ENCODE results near the gene ENTR1. TPM values are rescaled to one million over a fixed set of nuclear protein-coding genes. Genes with fewer than 3 reads are reported as not detected.

The ENTR1 gene
- polyA plus RNA-seq, 3 donors, result 3.3 to 60.0 (median 9.6) TPM

DNA sequence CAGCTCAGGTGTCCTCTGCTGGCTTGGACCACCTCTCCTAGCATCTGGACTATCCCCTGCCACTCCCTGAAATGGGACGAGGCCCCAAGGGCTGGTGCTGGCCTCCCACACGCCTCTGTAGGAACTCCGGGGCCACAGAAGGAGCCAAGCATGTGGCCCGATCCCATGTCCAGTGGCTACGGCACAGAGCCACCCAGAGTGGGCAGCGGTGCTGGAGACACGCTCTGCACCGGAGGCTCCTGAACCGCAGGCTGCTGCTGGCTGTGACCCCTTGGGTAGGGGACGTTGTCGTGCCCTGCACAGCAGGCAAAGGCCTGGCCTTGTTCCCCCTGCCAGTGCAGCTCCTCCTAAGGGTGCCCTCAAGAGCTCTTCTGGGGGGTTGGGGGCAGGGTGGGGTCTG is 30.5 kb downstream of the ENTR1 start:
- Histone ChIP-seq H4K20me1 (ENCODE audit: insufficient read depth, low read length) (no peaks in the 10 kb centered on the region), H2AFZ (ENCODE audit: insufficient read depth, low read depth, low read length, poor library complexity, severe bottlenecking) (no peak overlapping the region), H3K36me3 (replicated peaks in 1 of 2; ENCODE audit: control insufficient read depth in 1 of 2, insufficient read depth in 2 of 2, low read length in 2 of 2) (peaks cover 56 to 69% of the 10 kb centered on the region in 2 donors), H3K4me2 (replicated peaks; ENCODE audit: extremely low read depth, low read length, poor library complexity, severe bottlenecking) (no peak overlapping the region), H3K9me3 (replicated peaks in 1 of 2; ENCODE audit: control insufficient read depth in 1 of 2, insufficient read depth in 1 of 2, low read length in 2 of 2) (no peaks in the 10 kb centered on the region), H3K9ac (ENCODE audit: insufficient read depth, low read length, poor library complexity, severe bottlenecking) (no peak overlapping the region), H3K4me3 (replicated peaks in 1 of 3; ENCODE audit: low read depth in 2 of 3, low read length in 3 of 3) (no peak overlapping the region), H3K79me2 (ENCODE audit: insufficient read depth, low read length) (no peaks in the 10 kb centered on the region), H3K27ac (ENCODE audit: low read depth in 1 of 2, low read length in 2 of 2) (no peak overlapping the region), H3K4me1 (ENCODE audit: control insufficient read depth in 1 of 2, insufficient read depth in 2 of 2, low read length in 2 of 2) (peaks cover 16 to 18% of the 10 kb centered on the region in 2 donors), H3K27me3 (ENCODE audit: control insufficient read depth in 2 of 2, insufficient read depth in 2 of 2, low read length in 2 of 2) (no peaks in the 10 kb centered on the region)
- Mint-ChIP-seq H3K27ac (no peak overlapping the region), H3K4me3 (no peak overlapping the region), H3K9me3 (no peaks in the 10 kb centered on the region), H3K27me3 (ENCODE audit: low read depth in 3 of 3) (no peaks in the 10 kb centered on the region), H3K36me3 (peaks cover 32 to 57% of the 10 kb centered on the region in 2 donors), H3K4me1 (peaks cover 12% of the 10 kb centered on the region)
- DNase-seq, result no peak
- 90% methylated on average over 11 of the region's 11 CpGs for WGBS (ENCODE audit: insufficient coverage)
- TF ChIP-seq CTCF (IDR thresholded peaks at IDR 0.05), result no peak
- intact Hi-C loops (cut with micrococcal nuclease), result no loop called here

GRCh38 chr9:136379401-136379800 is 31.0 kb downstream of the ENTR1 start:
- H3K27ac Mint-ChIP-seq, result no peak overlapping the region
- peaks cover 12% of the 10 kb centered on the region for H3K4me1 Mint-ChIP-seq
- Histone ChIP-seq H3K4me1 (ENCODE audit: control insufficient read depth in 1 of 2, insufficient read depth in 2 of 2, low read length in 2 of 2) (peaks cover 16 to 19% of the 10 kb centered on the region in 2 donors), H3K4me2 (replicated peaks; ENCODE audit: extremely low read depth, low read length, poor library complexity, severe bottlenecking) (no peak overlapping the region), H3K4me3 (replicated peaks in 1 of 3; ENCODE audit: low read depth in 2 of 3, low read length in 3 of 3) (no peak overlapping the region), H2AFZ (ENCODE audit: insufficient read depth, low read depth, low read length, poor library complexity, severe bottlenecking) (no peak overlapping the region), H3K9ac (ENCODE audit: insufficient read depth, low read length, poor library complexity, severe bottlenecking) (no peak overlapping the region), H4K20me1 (ENCODE audit: insufficient read depth, low read length) (no peaks in the 10 kb centered on the region), H3K9me3 (replicated peaks in 1 of 2; ENCODE audit: control insufficient read depth in 1 of 2, insufficient read depth in 1 of 2, low read length in 2 of 2) (no peaks in the 10 kb centered on the region), H3K27me3 (ENCODE audit: control insufficient read depth in 2 of 2, insufficient read depth in 2 of 2, low read length in 2 of 2) (no peaks in the 10 kb centered on the region), H3K36me3 (replicated peaks in 1 of 2; ENCODE audit: control insufficient read depth in 1 of 2, insufficient read depth in 2 of 2, low read length in 2 of 2) (peaks cover 54 to 64% of the 10 kb centered on the region in 2 donors), H3K79me2 (ENCODE audit: insufficient read depth, low read length) (no peaks in the 10 kb centered on the region), H3K27ac (ENCODE audit: low read depth in 1 of 2, low read length in 2 of 2) (no peak overlapping the region)
- H3K4me3 Mint-ChIP-seq, result no peak overlapping the region
- 92% methylated on average over 10 of the region's 11 CpGs for WGBS (ENCODE audit: insufficient coverage)
- no peaks in the 10 kb centered on the region for H3K9me3 Mint-ChIP-seq
- no peak for TF ChIP-seq CTCF (IDR thresholded peaks at IDR 0.05)
- intact Hi-C loops (cut with micrococcal nuclease), result no loop called here
- no peaks in the 10 kb centered on the region for H3K27me3 Mint-ChIP-seq (ENCODE audit: low read depth in 3 of 3)
- H3K36me3 Mint-ChIP-seq, result peaks cover 27 to 54% of the 10 kb centered on the region in 2 donors
- DNase-seq, result no peak

All from CD14-positive monocyte (primary cell).